Amniotic epithelial cell (primary cell): ENCODE results near the gene CNOT2.

Experiments
- DNase-seq: peaks from one replicate; pipeline ENCODE4 v3.0.0-alpha.2; 2010; ENCODE audit warnings: low read depth

CNOT2 gene, protein sequence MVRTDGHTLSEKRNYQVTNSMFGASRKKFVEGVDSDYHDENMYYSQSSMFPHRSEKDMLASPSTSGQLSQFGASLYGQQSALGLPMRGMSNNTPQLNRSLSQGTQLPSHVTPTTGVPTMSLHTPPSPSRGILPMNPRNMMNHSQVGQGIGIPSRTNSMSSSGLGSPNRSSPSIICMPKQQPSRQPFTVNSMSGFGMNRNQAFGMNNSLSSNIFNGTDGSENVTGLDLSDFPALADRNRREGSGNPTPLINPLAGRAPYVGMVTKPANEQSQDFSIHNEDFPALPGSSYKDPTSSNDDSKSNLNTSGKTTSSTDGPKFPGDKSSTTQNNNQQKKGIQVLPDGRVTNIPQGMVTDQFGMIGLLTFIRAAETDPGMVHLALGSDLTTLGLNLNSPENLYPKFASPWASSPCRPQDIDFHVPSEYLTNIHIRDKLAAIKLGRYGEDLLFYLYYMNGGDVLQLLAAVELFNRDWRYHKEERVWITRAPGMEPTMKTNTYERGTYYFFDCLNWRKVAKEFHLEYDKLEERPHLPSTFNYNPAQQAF

DNA sequence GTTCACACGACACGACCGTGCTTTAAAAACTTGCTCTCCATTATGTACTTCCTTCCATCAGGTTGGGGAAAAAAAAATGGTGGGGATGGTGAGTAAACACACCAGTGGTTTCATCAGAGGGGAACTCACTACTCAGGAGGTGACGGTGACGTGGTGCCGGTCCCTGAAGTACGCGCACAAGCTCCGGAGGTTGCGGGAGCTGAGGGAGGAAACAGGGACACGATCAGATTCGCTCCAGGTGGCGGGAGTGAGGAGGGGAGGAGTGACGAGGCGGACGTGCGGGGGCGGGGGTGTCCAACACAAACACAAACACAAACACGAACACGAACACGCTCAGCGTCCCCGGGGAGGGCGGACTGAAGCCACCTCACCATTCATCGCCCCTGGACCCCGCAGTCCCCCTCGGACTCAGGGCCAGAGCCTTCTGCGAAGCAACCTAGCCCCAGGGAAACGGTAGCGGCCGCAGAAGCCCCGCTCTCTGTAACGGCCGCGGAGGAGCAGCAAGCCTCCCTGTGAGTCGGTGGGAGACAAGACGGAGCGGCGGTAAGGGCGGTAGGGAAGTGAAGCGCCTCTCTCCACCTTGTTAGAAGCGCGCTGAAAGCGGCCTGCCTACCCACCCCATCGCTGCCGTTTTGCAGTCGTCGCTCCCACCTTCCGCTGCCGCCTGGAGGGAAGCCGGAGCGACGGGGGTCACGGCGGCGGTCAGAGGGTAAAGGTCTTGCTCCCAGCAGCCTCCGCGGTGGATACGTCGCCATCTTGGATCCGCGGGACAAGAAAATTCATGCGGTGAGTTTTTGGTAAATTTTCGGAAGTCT, at the start of gene CNOT2:
Gene CNOT2, plus strand, starts transcription at position 739 of the 815 bp plus-strand sequence. CDS start 34,794 bp downstream, outside the sequence.
- peak; percentile 84 for DNase-seq

DNA sequence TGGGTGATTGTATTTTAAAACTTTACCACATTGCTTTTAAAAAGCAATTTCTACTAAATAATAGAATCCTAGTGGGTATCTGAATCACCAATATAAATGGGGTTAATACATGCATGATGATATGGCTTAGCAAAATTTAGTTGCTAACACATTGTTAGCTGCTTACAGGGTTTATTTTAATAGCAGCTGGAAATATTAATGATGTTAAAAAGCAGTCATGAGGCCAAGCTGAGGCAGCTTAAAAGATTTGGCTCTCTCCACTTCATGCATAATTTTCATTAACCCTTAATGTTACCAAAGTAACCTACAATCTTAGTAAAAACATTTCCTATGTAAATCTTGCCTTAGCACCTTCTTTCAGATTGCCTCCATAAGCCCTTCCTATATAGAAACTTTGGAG, 49.2 kb upstream of the CNOT2 start:
- DNase-seq, result no peak

DNA sequence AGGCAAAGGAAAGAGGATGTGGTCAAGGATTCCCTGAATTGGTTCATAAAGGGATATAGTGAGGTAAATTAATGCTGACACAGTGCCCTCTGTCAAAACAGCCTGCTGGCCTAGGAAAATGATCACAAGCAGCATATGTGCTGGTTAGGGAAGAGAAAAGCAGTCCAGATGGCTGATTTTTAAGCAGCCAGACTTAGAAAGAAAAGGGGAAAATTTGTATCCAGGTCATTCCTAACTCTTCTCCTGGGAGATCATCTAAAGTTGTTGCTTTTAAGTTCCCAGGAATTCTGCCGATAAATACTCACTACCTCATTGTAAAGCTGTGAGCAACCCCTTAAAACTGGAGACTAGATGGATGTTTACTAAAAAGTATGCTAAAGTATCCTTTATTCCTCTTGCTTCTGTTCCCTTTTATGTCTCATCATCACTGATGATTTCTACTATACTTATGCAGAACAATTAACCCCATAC, 46.4 kb upstream of the CNOT2 start:
- peak; percentile 6 for DNase-seq

DNA sequence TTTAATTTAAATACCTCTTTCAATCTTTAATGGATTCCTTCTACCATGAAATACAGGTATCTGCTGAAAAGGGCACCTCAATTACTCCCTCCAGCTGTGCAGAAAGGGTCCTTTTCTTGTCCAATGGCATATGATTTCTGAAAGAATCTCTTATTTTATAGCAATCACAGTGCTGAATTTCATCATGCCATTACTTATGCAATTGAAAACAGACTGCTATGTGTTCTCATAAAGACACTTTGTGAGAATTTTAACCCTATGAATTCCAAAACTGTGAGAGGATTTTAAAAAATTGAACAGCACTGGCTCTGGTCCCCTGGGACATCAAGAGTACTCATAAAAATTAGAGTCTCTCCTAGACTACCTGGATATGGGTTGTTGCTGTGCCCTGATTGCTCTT, 45.9 kb upstream of the CNOT2 start:
- peak; percentile 14 for DNase-seq

DNA sequence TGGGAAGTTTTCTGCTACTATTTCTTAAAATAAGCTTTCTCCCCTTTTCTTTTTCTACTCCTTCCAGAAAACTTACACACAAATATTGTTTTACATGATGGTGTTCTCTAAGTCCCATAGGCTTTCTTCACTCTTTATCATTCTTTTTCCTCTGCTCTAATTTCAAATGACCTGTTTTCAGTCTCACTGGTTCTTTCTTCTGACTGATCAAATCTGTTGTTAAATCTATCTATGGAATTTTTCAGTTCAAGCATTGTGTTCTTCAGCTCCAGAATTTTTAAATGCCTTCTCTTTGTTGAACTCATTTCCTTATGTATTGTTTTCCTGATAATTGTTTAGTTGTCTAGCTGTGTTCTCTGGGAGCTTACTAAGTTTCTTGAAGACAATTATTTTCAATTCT, 29.5 kb upstream of the CNOT2 start:
- DNase-seq, result no peak

DNA sequence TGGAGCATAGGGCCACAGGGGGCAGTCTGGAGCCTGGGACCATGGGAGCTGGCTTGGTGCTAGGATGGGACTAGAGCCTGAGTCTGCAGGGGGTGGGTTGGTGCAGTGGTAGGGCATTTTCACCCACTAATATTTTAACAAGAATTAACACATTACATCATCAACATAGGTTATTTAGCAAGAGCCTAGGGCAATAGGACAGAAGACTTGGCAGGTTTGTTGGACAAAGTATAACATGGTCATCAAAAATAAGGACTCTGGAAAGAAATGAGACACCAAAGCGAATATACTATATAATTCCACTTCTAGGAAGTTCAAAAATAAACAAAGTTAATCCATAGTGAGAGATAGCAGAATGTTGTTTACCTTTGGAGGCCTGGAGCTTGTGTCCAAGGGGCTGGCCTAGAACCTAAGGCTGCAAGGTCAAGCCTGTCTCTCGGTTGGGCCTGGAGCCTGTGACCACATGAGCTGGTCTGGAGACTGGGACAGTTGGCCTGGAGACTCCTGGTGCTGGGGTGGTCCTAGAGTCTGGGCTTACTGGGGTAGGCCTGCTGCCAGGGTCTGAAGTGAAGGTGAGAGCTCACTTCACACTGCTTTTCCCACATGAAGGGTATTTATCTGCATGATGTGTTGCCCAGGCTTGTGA, 28.1 kb upstream of the CNOT2 start:
- DNase-seq, result no peak

DNA sequence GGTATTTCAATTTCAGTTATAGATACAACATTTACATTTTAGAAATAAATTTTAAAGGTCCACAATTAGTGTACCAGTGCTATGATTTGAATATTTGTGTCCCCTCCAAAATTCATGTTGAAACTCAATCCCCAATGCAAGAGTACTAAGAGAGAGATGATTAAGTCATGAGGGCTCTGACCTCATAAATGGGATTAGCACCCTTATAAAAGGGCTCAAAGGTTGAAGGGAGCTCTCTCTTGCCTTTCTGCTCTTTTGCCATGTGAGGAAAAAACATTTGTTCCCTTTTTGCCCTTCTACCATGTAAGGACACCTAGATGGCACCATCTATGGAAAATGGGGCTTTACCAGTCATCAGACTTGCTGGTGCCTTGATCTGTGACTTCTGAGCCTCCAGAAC, 25.8 kb upstream of the CNOT2 start:
- DNase-seq, result no peak

DNA sequence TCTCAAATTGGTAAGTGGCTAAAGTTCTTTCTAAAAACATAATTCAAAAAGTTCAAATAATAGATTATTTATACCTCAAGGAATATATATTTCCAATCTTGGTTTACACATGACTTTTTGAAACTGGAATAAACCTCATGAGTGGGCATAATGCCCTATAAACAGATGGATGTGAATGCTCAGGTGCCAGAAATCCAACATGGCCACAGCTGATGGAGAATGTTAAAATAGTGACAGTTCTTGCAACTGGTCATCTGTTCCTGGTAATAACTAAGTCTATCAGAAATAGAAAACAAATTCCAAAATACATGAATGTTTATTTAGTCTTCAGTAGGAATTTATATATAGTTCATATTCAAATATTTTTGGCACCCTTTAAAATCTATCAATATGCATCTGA, 21.6 kb upstream of the CNOT2 start:
- DNase-seq, result no peak

DNA sequence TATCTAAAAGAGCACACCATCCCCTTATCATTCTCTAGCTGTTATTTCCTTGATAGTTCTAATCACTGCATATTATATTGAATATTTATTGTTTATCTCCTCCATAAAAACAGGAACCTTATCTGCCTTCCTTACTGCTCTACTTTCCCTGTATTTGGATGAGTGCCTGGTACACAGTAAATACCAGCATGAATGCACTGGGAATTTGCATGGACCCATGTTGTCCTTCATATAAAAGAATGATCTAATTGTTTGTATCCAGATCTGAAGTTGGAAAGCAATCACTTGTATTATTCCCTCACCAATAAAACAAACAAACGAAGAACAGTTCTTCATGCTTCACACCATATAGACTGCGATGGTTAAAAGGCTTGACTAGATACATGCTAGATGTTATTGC, 15.3 kb upstream of the CNOT2 start:
- no peak for DNase-seq

DNA sequence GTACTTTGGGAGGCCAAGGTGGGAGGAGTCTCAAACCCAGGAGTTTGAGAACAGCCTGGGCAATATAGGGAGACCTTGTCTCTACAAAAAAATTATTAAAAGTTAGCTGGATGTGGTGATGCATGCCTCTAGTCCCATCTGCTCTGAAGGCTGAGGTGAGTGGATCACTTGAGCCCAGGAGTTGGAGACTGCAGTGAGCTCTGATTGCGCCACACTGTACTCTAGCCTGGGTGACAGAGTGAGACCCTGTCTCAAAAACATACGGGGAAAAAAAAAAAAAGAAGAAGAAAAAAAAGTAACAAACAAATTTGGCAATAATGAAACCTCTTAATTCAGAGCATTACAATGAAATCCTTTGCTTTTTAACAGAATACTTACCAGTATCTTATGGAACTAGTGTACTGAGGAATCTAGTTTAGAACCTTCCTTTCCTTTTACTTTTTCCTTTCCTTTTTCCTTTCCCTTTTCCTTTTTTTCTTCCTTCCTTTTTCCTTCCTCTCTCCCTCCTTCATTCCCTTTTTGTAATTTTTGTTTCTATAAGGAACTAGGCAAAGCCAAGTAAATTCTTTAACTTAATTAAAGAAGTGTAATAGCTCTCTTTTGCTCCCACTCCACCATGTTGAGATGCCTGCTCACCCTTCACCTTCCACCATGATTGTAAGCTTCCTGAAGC, 12.2 kb upstream of the CNOT2 start:
- DNase-seq, result no peak

DNA sequence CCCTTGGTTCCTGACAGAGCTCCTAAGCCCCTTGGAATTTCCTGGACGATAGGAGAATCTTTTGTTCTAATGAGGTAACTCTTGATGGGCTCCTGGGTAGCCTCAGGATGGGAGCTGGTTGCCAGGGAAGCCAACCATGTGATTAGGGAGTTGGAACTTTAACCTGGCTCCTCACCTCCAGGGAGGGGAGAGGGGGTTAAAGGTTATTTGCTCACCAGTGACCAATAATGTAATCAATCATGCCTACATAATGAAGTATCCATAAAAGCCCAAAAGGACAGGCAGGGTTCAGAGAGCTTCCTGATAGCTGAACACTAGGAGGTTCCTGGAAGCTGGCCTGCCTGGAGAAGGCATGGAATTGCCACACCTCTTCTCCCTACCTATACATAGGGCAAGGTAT, 6.2 kb upstream of the CNOT2 start:
- DNase-seq, result no peak

DNA sequence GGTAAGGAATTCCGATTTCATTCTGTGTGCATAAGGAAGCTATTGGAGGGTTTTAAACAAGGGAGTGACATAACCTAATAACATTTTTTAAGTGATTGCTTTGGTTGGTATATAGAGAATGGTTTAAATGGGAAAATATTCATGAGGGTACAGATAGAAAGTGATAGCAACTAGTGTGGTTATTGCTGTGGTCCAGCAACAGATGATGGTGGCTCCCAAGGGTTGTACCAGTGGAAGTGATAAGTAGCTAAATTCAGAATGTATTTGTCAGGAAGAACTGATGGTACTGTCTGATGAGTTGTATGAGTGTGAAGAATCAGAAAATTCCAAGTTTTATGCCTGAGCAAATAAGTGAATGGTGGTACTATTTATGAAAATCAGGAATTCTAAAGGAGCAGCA, 2.6 kb upstream of the CNOT2 start:
- DNase-seq, result no peak

DNA sequence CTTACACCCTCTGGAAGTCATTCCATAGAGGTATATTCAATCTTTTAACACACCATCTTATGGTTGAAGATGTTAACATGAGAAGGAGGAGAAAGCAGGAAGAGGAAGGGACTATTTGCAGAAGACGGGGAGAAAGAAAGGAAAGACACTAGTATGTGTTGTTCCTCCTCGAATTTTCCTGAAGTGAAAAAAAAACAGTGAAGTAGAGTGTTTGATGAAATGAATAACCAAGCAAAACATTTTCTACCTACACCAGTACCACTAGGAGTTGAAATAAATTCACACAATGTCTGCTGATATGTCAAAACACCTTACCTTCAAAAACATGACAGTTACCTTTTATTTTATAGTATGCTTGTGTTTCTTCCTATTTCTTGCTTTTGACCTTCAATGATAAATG, 1.4 kb upstream of the CNOT2 start:
- no peak for DNase-seq

DNA sequence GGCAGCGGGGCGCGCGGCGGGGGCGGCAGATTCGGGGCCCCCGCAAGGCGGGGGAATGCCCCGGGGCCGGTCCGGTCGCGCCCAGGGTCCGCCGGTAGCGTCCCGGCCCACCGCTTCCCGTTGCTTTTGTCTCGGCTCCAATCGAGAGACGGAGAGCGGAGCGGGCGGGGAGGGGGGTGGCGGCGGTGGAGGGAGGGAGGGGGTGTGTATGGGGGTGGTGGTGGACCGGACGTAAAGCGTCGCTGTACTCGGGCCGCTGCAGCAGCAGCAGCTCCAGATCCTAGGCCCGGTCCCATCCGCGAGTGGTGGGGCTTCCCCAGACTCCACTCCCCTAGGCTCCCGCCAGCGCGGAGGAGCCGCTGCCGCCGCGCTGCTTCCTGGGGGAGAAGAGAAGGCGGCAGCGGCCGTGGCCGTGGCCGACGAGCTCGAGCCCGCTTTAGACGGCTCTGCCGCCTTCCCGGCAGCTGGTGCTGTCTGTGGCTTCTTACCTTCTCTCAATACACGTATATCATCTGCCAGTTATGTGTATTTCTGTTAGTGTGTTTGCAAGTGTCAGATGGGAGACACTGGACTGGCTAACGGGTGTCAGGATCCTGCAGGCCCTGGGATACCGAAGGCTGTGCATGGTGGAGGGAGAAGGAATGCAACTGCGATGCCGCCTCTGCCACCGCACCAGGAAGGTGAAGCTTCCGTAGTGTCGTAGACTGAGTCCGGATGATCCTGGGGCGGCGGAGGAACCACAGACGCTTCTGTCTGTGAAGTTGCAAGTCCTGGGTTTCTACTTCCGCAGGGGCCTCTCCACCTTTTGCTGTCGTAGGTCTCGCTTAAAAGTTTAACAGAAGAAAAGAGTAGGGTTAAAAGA, 508 bp downstream of the CNOT2 start:
- peak; percentile 52 for DNase-seq

DNA sequence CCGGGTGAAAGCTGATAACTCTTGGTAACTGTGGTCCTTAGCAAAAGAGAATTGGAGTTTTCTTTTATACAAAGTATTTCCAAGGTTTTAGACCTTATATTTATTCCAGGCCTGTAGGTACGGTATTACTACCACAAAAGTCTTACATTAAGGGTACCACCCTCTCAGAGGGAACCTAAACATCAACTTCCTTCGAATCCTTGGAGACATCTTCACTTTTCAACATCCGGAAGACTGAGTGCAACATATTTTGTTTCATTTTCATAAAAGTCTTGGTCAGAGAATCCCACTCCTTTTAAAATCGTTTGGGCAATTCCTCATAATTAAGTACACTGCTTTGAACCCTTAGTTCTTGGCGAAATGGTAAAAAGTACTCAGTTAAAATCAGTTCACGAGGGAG, 1.2 kb downstream of the CNOT2 start:
- DNase-seq, result no peak

DNA sequence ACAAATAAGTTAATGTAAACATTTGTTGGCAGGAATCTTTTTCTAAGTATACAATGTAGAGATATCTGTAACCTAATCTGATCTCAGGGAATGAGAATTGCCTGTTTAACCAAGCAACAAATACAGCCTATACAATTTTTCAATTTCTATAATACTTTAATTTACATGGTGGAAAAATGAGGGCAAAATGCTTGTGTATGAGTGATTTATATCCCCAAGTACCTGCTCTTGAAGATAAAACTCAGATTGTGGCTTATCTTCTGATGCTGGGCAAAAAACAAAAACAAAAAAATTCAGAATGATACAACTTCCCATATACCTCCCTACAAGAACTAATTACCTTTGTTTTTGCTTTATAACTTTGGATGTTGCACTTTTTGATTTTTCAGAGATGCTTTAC, 2.2 kb downstream of the CNOT2 start:
- no peak for DNase-seq

DNA sequence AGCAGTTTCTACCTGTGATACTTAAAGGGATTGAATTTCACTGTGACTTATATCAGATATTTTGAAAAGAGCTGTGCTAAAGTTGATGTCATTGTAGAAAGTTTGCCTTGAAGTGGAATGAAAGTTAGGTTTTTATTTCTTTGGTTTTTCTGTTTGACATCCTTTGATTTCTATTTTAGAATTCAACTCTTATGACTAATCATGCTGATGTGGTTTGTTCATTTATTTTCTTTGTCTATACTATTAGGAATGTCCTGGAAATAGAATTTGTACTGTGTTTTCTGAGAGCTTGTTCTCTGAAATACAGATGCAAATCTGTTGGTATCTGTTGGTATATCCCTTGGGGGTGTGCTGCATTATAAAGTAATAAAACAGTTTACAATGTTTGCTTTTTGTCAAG, 3.3 kb downstream of the CNOT2 start:
- DNase-seq, result no peak

DNA sequence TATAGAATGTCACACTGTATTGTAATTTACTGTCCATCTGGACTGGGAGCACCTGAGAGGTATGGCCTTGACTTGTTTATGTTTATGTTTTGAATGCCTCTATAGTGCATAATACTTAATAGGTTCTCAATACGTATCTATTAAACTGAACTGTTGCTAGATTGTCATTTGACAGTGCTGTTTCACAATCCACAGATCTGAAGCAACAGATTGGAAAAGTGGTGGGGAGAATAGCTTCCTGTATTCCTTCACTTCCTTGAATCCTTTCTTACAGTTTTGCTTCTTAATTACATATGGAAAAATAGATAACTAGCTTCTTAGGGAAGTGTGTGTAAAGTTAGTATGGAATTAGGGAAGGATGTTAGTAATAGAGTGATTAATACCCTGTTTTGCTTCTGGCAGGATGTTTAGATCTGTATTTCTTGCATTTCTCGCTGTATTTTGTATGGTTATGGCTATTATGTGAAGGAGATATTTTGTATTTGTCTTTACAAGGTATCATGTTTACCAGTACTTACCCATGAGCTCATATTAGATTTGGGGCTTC, 4.5 kb downstream of the CNOT2 start:
- DNase-seq, result no peak

DNA sequence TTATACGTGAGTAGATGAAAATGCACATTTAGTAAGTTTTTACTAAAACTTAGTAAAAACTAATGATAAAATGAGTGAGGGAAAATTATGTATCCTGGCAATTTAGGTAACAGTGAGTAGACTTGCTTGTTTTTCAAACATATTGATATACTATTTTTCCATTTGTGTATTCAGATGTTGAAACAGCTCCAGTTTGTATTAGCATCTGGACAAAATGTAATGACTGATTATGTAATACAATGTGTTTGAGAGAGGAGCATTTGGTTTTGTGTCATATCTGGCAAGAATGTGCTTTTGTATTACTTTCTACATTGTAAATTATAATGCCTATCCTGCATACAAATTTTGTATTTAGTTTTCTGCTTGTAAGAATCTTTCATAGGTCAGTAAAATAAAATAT, 5.6 kb downstream of the CNOT2 start:
- DNase-seq, result no peak

DNA sequence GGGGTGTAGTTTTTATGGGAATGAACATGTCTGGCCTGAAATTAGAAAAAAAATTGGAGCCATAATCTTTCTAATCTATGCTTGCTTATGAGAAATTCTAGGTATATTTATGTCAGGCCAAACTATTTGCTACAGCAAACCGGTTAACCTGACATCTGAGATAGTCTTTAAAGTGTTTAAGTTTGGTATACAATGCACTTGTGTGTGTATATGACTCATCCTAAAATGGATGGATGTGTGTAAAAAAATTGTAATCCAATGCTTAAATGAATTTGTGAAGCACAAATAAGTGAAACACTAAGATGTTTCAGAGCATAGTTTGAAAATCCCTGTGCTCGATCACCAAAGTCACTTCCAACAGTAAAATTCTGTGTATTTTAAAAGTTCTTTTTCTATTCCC, 6.7 kb downstream of the CNOT2 start:
- DNase-seq, result no peak

DNA sequence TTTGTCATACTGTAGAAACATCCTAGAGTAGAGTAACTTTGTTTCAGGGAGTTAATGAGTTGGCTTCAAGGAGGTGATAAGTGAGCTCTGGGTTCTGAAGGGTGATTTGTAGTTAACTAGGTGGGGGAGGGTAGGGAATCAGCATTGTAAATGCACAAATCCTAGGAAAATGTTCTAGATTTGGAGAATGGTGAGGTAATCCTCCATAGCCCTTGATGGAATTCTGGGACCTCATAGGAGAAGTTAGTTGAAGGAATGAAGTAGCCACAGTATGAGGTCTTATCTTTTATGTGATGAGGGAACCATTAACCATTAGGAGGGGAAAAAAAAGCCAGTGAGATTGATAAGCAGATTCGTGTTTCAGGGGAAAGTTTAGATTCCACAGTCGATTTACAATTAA, 8.0 kb downstream of the CNOT2 start:
- no peak for DNase-seq
